Trophoblast cell (in vitro differentiated cells and primary cell): Measurements from ENCODE around the gene ANO10.

Experiments used
- DNase-seq, 2 donors: peaks; one replicate each; pipeline ENCODE4 v3.0.0-alpha.2; 2016
- H2AFZ ChIP-seq: 2 replicates; pipeline ENCODE4 v1.6.1; 2013; ENCODE audit warnings: low read length, moderate library complexity, mild to moderate bottlenecking; ENCODE audit not compliant: insufficient read depth, poor library complexity
- H2AK5ac ChIP-seq: 2 replicates; pipeline ENCODE4 v1.6.1; 2013; ENCODE audit warnings: mild to moderate bottlenecking, low read length
- H2BK120ac ChIP-seq: 2 replicates; pipeline ENCODE4 v1.6.1; 2013; ENCODE audit warnings: low read length, mild to moderate bottlenecking, moderate library complexity; ENCODE audit not compliant: insufficient read depth, poor library complexity
- H2BK12ac ChIP-seq: 2 replicates; pipeline ENCODE4 v1.6.1; 2013; ENCODE audit warnings: mild to moderate bottlenecking, low read length, moderate library complexity
- H2BK5ac ChIP-seq: 2 replicates; pipeline ENCODE4 v1.6.1; 2013; ENCODE audit warnings: low read length, low read depth, moderate library complexity, mild to moderate bottlenecking; ENCODE audit not compliant: poor library complexity
- H3K14ac ChIP-seq: 2 replicates; pipeline ENCODE4 v1.6.1; 2013; ENCODE audit warnings: mild to moderate bottlenecking, low read length
- H3K18ac ChIP-seq: 2 replicates; pipeline ENCODE4 v1.6.1; 2013; ENCODE audit warnings: mild to moderate bottlenecking, low read length
- H3K23ac ChIP-seq: 2 replicates; pipeline ENCODE4 v1.6.1; 2013; ENCODE audit warnings: low read length
- H3K27ac ChIP-seq: 2 replicates; pipeline ENCODE4 v1.5.1; 2013; ENCODE audit warnings: low read depth, mild to moderate bottlenecking, inconsistent platforms, low read length, moderate library complexity
- H3K27me3 ChIP-seq: 2 replicates; pipeline ENCODE4 v1.6.1; 2013; ENCODE audit warnings: inconsistent platforms, mild to moderate bottlenecking, low read length, moderate library complexity; ENCODE audit not compliant: insufficient read depth
- H3K36me3 ChIP-seq, 2 experiments: 1 replicate in 1 of 2; 2 replicates in 1 of 2; pipeline ENCODE4 v1.6.1; 2013; ENCODE audit warnings: low read length in 2 of 2, mild to moderate bottlenecking in 2 of 2, moderate library complexity in 1 of 2; ENCODE audit not compliant: insufficient read depth in 2 of 2, control insufficient read depth in 1 of 2
- H3K4ac ChIP-seq: 2 replicates; pipeline ENCODE4 v1.6.1; 2013; ENCODE audit warnings: low read depth, mild to moderate bottlenecking, low read length, moderate library complexity
- H3K4me1 ChIP-seq, 2 experiments: 1 replicate in 1 of 2; 2 replicates in 1 of 2; pipeline ENCODE4 v1.6.1; 2013; ENCODE audit warnings: low read length in 2 of 2, mild to moderate bottlenecking in 2 of 2, moderate library complexity in 1 of 2; ENCODE audit not compliant: insufficient read depth in 2 of 2, control insufficient read depth in 1 of 2
- H3K4me2 ChIP-seq: 2 replicates; pipeline ENCODE4 v1.6.1; 2013; ENCODE audit warnings: inconsistent platforms, mild to moderate bottlenecking, low read length, moderate library complexity
- H3K4me3 ChIP-seq: 2 replicates; pipeline ENCODE4 v1.5.1; 2013; ENCODE audit warnings: mild to moderate bottlenecking, low read depth, low read length, inconsistent platforms
- H3K79me1 ChIP-seq: one replicate; pipeline ENCODE4 v1.6.1; 2013; ENCODE audit warnings: low read length
- H3K79me2 ChIP-seq: 2 replicates; pipeline ENCODE4 v1.6.1; 2013; ENCODE audit warnings: low read length, mild to moderate bottlenecking; ENCODE audit not compliant: control insufficient read depth, insufficient read depth, poor library complexity
- H3K9ac ChIP-seq: 2 replicates; pipeline ENCODE4 v1.6.1; 2013; ENCODE audit warnings: mild to moderate bottlenecking, low read length
- H3K9me3 ChIP-seq: 2 replicates; pipeline ENCODE4 v1.6.1; 2013; ENCODE audit warnings: low read depth, mild to moderate bottlenecking, control low read depth, inconsistent platforms, low read length; ENCODE audit not compliant: insufficient read depth
- H4K12ac ChIP-seq: 2 replicates; pipeline ENCODE4 v1.6.1; 2013; ENCODE audit warnings: low read depth, mild to moderate bottlenecking, low read length, moderate library complexity
- H4K8ac ChIP-seq: 2 replicates; pipeline ENCODE4 v1.6.1; 2013; ENCODE audit warnings: low read depth, mild to moderate bottlenecking, low read length, moderate library complexity
- H4K91ac ChIP-seq: one replicate; pipeline ENCODE4 v1.6.1; 2013; ENCODE audit warnings: low read depth, mild to moderate bottlenecking, low read length, moderate library complexity
- WGBS: extraction: QIAGEN DNeasy Blood & Tissue Kit; methylation state at CpG from one replicate; pipeline ENCODE4 v1.1.7; 2013; ENCODE audit warnings: missing lambda C conversion rate; ENCODE audit not compliant: insufficient read length, insufficient coverage; ENCODE audit errors: extremely low coverage; 5-methylcytosine and 5-hydroxymethylcytosine counted together

ANO10 gene

GRCh38 chr3:43363621-43364266 lies 258.1 kb downstream of the ANO10 start:
- no peak overlapping the region for H3K14ac ChIP-seq
- no peaks in the 10 kb centered on the region for H3K79me1 ChIP-seq
- H3K4me1 ChIP-seq: no peaks in the 10 kb centered on the region
- H3K27ac ChIP-seq: no peak overlapping the region
- no peaks in the 10 kb centered on the region for H3K79me2 ChIP-seq
- H2AFZ ChIP-seq: no peak overlapping the region
- H3K9me3 ChIP-seq: no peaks in the 10 kb centered on the region
- no CpG with 5 or more reads among the region's 26 CpGs for WGBS
- H2BK5ac ChIP-seq: no peak overlapping the region
- no peak for DNase-seq
- H3K4ac ChIP-seq: no peak overlapping the region
- no peaks in the 10 kb centered on the region for H3K27me3 ChIP-seq
- no peak overlapping the region for H4K91ac ChIP-seq
- no peak overlapping the region for H2BK12ac ChIP-seq
- H4K12ac ChIP-seq: no peak overlapping the region
- no peak overlapping the region for H3K18ac ChIP-seq
- peaks cover 10 to 13% of the 10 kb centered on the region in 2 experiments for H3K36me3 ChIP-seq
- no peak overlapping the region for H3K9ac ChIP-seq
- no peak overlapping the region for H2BK120ac ChIP-seq
- no peak overlapping the region for H3K4me2 ChIP-seq
- H3K23ac ChIP-seq: no peak overlapping the region
- no peak overlapping the region for H4K8ac ChIP-seq
- H3K4me3 ChIP-seq: no peak overlapping the region
- no peak overlapping the region for H2AK5ac ChIP-seq

- no CpG with 5 or more reads among the region's 6 CpGs for WGBS
- H3K79me2 ChIP-seq: no peaks in the 10 kb centered on the region
- no peak overlapping the region for H4K8ac ChIP-seq
Observed at GRCh38 chr3:43362961-43363360, 258.9 kb downstream of the ANO10 start.

GRCh38 chr3:43362183-43362582 lies 259.6 kb downstream of the ANO10 start:
- Histone ChIP-seq H3K14ac (no peak overlapping the region), H3K36me3 (peaks cover 10 to 13% of the 10 kb centered on the region in 2 experiments), H2AK5ac (no peak overlapping the region), H3K27ac (no peak overlapping the region), H4K12ac (no peak overlapping the region), H2AFZ (no peak overlapping the region), H3K4ac (no peak overlapping the region), H3K9me3 (no peaks in the 10 kb centered on the region), H3K27me3 (no peaks in the 10 kb centered on the region), H3K4me3 (no peak overlapping the region), H2BK5ac (no peak overlapping the region), H3K23ac (no peak overlapping the region), H2BK12ac (no peak overlapping the region), H3K4me2 (no peak overlapping the region), H3K18ac (no peak overlapping the region), H3K79me2 (no peaks in the 10 kb centered on the region), H3K9ac (no peak overlapping the region), H4K91ac (no peak overlapping the region), H3K4me1 (no peaks in the 10 kb centered on the region), H2BK120ac (no peak overlapping the region), H3K79me1 (no peaks in the 10 kb centered on the region), H4K8ac (no peak overlapping the region)
- WGBS: no CpG with 5 or more reads among the region's 4 CpGs
- DNase-seq: no peak

More at GRCh38 chr3:43362961-43363360, 258.9 kb downstream of the ANO10 start:
- Histone ChIP-seq H3K27ac (no peak overlapping the region), H2BK120ac (no peak overlapping the region), H3K4me2 (no peak overlapping the region), H3K4ac (no peak overlapping the region), H3K27me3 (no peaks in the 10 kb centered on the region), H2BK5ac (no peak overlapping the region), H4K91ac (no peak overlapping the region), H3K4me3 (no peak overlapping the region), H3K9ac (no peak overlapping the region), H2BK12ac (no peak overlapping the region), H4K12ac (no peak overlapping the region), H3K4me1 (no peaks in the 10 kb centered on the region), H3K36me3 (peaks cover 10 to 13% of the 10 kb centered on the region in 2 experiments), H3K23ac (no peak overlapping the region), H2AFZ (no peak overlapping the region), H2AK5ac (no peak overlapping the region), H3K9me3 (no peaks in the 10 kb centered on the region), H3K79me1 (no peaks in the 10 kb centered on the region), H3K14ac (no peak overlapping the region), H3K18ac (no peak overlapping the region)
- no peak for DNase-seq

GRCh38 chr3:43361077-43361476 lies 260.7 kb downstream of the ANO10 start:
- Histone ChIP-seq H3K4me3 (no peak overlapping the region), H4K8ac (no peak overlapping the region), H3K27ac (no peak overlapping the region), H4K91ac (no peak overlapping the region), H3K27me3 (no peaks in the 10 kb centered on the region), H3K9me3 (no peaks in the 10 kb centered on the region), H2AK5ac (no peak overlapping the region), H3K4ac (no peak overlapping the region), H3K4me1 (no peaks in the 10 kb centered on the region), H3K79me2 (no peaks in the 10 kb centered on the region), H3K18ac (no peak overlapping the region), H3K79me1 (no peaks in the 10 kb centered on the region), H3K9ac (no peak overlapping the region), H3K4me2 (no peak overlapping the region), H3K23ac (no peak overlapping the region), H3K14ac (no peak overlapping the region), H3K36me3 (peaks cover 7 to 13% of the 10 kb centered on the region in 2 experiments), H4K12ac (no peak overlapping the region), H2BK12ac (no peak overlapping the region), H2AFZ (no peak overlapping the region), H2BK120ac (no peak overlapping the region), H2BK5ac (no peak overlapping the region)
- WGBS: no CpG with 5 or more reads among the region's 5 CpGs
- no peak for DNase-seq
